Measurements from ENCODE around the gene NSD1.

GRCh38 chr5:177334781-177335700, 201.5 kb downstream of the NSD1 start:
- TF ChIP-seq CTCF (IDR thresholded peaks at IDR 0.05) (no peak), POLR2A (IDR thresholded peaks at IDR 0.05) (no peak)

Data from vagina (tissue), 2 donors.